Bronchial epithelial cell (primary cell): ENCODE results near the gene MLEC. TPM values are rescaled to one million over a fixed set of nuclear protein-coding genes. Genes with fewer than 3 reads are reported as not detected.

Source experiments
- DNase-seq: peaks from one replicate; pipeline ENCODE4 v3.0.0-alpha.2; 2010; ENCODE audit warnings: low read depth
- FAIRE-seq: peaks from 2 replicates; lab custom pipeline; 2011; peaks lifted over from hg19 to GRCh38; lab: Jason Lieb, UNC
- H3K27me3 ChIP-seq: 2 replicates; pipeline ENCODE4 v1.5.1; 2011; ENCODE audit warnings: low read length; ENCODE audit not compliant: control insufficient read depth, insufficient read depth
- H3K36me3 ChIP-seq: 2 replicates; pipeline ENCODE4 v1.5.1; 2011; ENCODE audit warnings: low read length; ENCODE audit not compliant: control insufficient read depth, insufficient read depth
- H3K4me3 ChIP-seq: 2 replicates; pipeline ENCODE4 v1.5.1; 2011; ENCODE audit warnings: mild to moderate bottlenecking, low read depth, low read length, control low read depth
- CTCF ChIP-seq: IDR thresholded peaks from 2 replicates; pipeline ENCODE4 v1.5.1; 2011; ENCODE audit warnings: mild to moderate bottlenecking, moderate library complexity, low read length, control low read depth, inconsistent platforms; ENCODE audit not compliant: insufficient read depth, severe bottlenecking
- total RNA-seq: library from RNA; depleted of rRNA; stranded (reverse); fragments of >200 nt; gene quantifications from 2 replicates; pipeline ENCODE4 v1.2.1, GENCODE V29; 2014

MLEC gene
- total RNA-seq, 1 donor from 2014 or later = 61.9 TPM

GRCh38 chr12:120659151-120659525, 27.8 kb upstream of the MLEC start:
- no peaks in the 10 kb centered on the region for H3K27me3 ChIP-seq
- no peaks in the 10 kb centered on the region for H3K36me3 ChIP-seq
- DNase-seq = no peak
- no peak for TF ChIP-seq CTCF
- H3K4me3 ChIP-seq = no peak overlapping the region
- FAIRE-seq = no peak

DNA sequence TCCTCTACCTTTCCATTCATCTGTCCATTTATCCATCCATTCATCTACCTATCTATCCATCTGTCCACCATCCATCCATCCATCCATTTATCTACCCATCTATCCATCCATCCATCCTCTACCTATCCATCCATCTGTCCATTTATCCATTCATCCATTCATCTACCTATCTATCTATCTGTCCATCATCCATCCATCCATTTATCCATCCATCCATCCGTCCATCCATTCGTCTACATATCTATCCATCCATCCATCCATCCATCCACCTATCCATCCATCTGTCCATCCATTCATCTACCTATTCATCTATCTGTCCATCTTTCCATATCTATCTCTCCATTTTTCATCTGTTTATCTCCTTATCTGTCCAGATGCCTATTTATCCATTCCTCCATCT, 25.5 kb upstream of the MLEC start:
- DNase-seq = no peak
- no peak for TF ChIP-seq CTCF
- no peak for FAIRE-seq

GRCh38 chr12:120662879-120663278, 24.1 kb upstream of the MLEC start:
- Histone ChIP-seq H3K36me3 (no peaks in the 10 kb centered on the region), H3K27me3 (no peaks in the 10 kb centered on the region), H3K4me3 (no peak overlapping the region)
- FAIRE-seq (no peak), DNase-seq (no peak)
- TF ChIP-seq CTCF = no peak

More for the DNA sequence above, 25.5 kb upstream of the MLEC start:
- Histone ChIP-seq H3K36me3 (no peaks in the 10 kb centered on the region), H3K27me3 (no peaks in the 10 kb centered on the region), H3K4me3 (no peak overlapping the region)

DNA sequence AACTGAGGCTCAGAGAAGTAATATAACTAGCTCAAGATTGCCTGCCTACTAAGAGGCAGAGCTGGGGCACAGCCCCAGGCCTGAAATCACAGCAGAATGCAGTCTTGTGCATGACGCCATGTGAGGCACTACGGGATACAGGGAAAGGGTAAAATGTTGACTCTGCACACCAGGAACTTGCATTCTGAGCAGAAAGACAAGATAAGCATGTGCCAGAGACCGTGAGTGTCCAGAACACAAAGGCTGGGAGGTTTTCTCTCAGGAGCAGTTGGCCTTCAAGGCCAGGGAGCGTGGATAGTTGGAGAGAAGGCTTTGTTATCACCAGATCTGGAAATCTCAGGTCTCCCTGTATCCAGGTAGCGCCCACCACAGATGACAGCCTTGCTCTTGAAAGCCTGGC, 23.2 kb upstream of the MLEC start:
- FAIRE-seq (no peak), DNase-seq (no peak)
- H3K27me3 ChIP-seq = no peaks in the 10 kb centered on the region
- TF ChIP-seq CTCF = no peak
- no peaks in the 10 kb centered on the region for H3K36me3 ChIP-seq
- no peak overlapping the region for H3K4me3 ChIP-seq

DNA sequence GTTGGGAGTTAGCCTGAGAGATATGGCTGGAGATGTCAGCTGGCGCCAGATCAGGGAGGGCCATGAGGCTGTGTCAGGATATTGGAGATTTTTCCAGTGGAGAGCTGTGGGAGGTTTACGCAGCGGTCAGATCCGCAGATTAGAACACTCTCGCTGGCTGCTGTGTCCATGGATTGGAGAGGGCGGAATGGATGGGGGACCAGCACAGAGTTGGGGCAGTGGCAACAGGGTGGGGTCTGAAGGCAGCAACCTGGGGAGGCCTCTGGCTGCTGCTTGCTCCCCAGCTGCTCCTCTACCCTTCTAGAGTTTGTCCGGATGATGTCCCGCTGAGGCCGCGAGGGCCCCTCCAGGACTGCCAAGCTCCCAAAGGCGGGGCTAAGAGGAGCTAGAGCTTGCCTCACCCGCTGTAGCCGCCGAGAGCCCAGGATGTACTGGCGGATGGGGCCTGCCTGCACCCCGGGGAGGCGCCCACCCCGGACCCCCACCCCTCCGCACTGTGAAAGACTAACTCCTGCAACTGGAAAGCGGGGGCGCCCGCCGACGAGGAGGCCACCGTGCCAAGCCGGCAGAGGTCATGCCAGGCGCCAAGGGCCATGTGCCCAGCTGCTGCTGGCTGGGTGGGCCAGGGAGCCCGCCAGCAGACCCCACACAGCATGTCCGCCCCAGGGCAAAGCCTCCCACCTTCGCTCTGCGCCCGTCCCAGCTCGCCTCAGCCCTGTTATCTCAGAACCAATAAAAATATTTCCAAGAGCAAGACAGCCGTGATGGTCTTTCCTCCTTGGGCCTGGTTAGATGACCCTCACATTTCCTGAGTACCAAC, 20.2 kb upstream of the MLEC start:
- H3K27me3 ChIP-seq = no peaks in the 10 kb centered on the region
- no peak overlapping the region for H3K4me3 ChIP-seq
- no peak for FAIRE-seq
- TF ChIP-seq CTCF = no peak
- DNase-seq = no peak
- H3K36me3 ChIP-seq = no peaks in the 10 kb centered on the region
